HepG2 (cell line): ENCODE data around the gene C2orf15. TPM values are rescaled to one million over a fixed set of nuclear protein-coding genes. Genes with fewer than 3 reads are reported as not detected.
A peak's percentile ranks its signal among the peaks of the same experiment; 100 is the strongest.

Experiments
- AKAP8 ChIP-seq: sonication (generic); formaldehyde crosslinking; IDR thresholded peaks from 2 replicates; pipeline ENCODE4 v1.5.1; 2020; ENCODE audit warnings: mild to moderate bottlenecking, missing genetic modification reagents
- ARID2 ChIP-seq: sonication (generic); formaldehyde crosslinking; IDR thresholded peaks from 2 replicates; pipeline ENCODE4 v1.8.1; 2022; ENCODE audit warnings: mild to moderate bottlenecking, missing genetic modification reagents, borderline replicate concordance
- ARNT2 ChIP-seq: sonication (generic); formaldehyde crosslinking; IDR thresholded peaks from 2 replicates; pipeline ENCODE4 v1.8.0; 2022; ENCODE audit warnings: mild to moderate bottlenecking, low read depth, missing genetic modification reagents, moderate library complexity
- CBX1 ChIP-seq: IDR thresholded peaks from one replicate; pipeline ENCODE4 v1.6.1; 2016; ENCODE audit warnings: antibody characterized with exemption, low read depth
- FOXA3 ChIP-seq: IDR thresholded peaks from 2 replicates; pipeline ENCODE4 v1.6.1; 2016; ENCODE audit warnings: missing genetic modification reagents, missing compliant biosample characterization
- HOXA5 ChIP-seq: sonication (generic); formaldehyde crosslinking; IDR thresholded peaks from 2 replicates; pipeline ENCODE4 v1.4.0; 2020; ENCODE audit warnings: missing genetic modification reagents
- JUNB ChIP-seq: sonication (generic); formaldehyde crosslinking; IDR thresholded peaks from 2 replicates; pipeline ENCODE4 v1.8.0; 2022; ENCODE audit warnings: missing genetic modification reagents, mild to moderate bottlenecking, borderline replicate concordance
- MATR3 ChIP-seq: sonication (generic); formaldehyde crosslinking; IDR thresholded peaks from 2 replicates; pipeline ENCODE4 v1.4.0; 2020; ENCODE audit warnings: missing genetic modification reagents
- MBD4 ChIP-seq: IDR thresholded peaks from 2 replicates; pipeline ENCODE4 v1.6.1; 2012; ENCODE audit warnings: low read length, inconsistent platforms, borderline replicate concordance
- MZF1 ChIP-seq: sonication (generic); formaldehyde crosslinking; IDR thresholded peaks from 2 replicates; pipeline ENCODE4 v1.8.1; 2023; ENCODE audit warnings: mild to moderate bottlenecking, missing genetic modification reagents, borderline replicate concordance
- NAIF1 ChIP-seq: sonication (generic); formaldehyde crosslinking; IDR thresholded peaks from 2 replicates; pipeline ENCODE4 v1.5.0; 2020; ENCODE audit warnings: mild to moderate bottlenecking, missing genetic modification reagents, borderline replicate concordance
- ONECUT2 ChIP-seq: sonication (generic); formaldehyde crosslinking; IDR thresholded peaks from 2 replicates; pipeline ENCODE4 v1.4.0; 2020; ENCODE audit warnings: missing genetic modification reagents
- PITX1 ChIP-seq: sonication (generic); formaldehyde crosslinking; IDR thresholded peaks from 2 replicates; pipeline ENCODE4 v1.5.1; 2020; ENCODE audit warnings: mild to moderate bottlenecking, missing genetic modification reagents
- RCOR2 ChIP-seq: IDR thresholded peaks from 2 replicates; pipeline ENCODE4 v1.6.1; 2016; ENCODE audit warnings: missing biosample characterization, missing genetic modification reagents
- RFX5 ChIP-seq: IDR thresholded peaks from 2 replicates; pipeline ENCODE4 v1.6.1; 2011; ENCODE audit warnings: low read depth, low read length, improper control_type of control experiment
- SRSF1 ChIP-seq: fragments of 200-400 bp; formaldehyde crosslinking; optimal IDR thresholded peaks from 2 replicates; pipeline ENCODE3; 2017; ENCODE audit warnings: mild to moderate bottlenecking, low read depth, low read length, moderate library complexity
- U2AF2 ChIP-seq: fragments of 200-400 bp; formaldehyde crosslinking; IDR thresholded peaks from 2 replicates; pipeline ENCODE4 v1.6.1; 2017; ENCODE audit warnings: low read depth, mild to moderate bottlenecking, low read length
- ZBTB20 ChIP-seq: sonication (generic); formaldehyde crosslinking; IDR thresholded peaks from 2 replicates; pipeline ENCODE4 v1.8.1; 2023; ENCODE audit warnings: missing genetic modification reagents, low read depth, mild to moderate bottlenecking, borderline replicate concordance
- ZFP62 ChIP-seq: sonication (generic); formaldehyde crosslinking; IDR thresholded peaks from 2 replicates; pipeline ENCODE4 v1.4.0; 2020; ENCODE audit warnings: missing genetic modification reagents
- ZFP82 ChIP-seq: sonication (generic); formaldehyde crosslinking; IDR thresholded peaks from 2 replicates; pipeline ENCODE4 v1.5.1; 2020; ENCODE audit warnings: mild to moderate bottlenecking, missing genetic modification reagents, borderline replicate concordance
- ZKSCAN1 ChIP-seq: fragments of 150-350 bp; IDR thresholded peaks from 2 replicates; pipeline ENCODE4 v1.6.1; 2014; ENCODE audit warnings: low read length
- ZNF335 ChIP-seq: sonication (generic); formaldehyde crosslinking; IDR thresholded peaks from 2 replicates; pipeline ENCODE4 v1.4.0; 2020; ENCODE audit warnings: missing genetic modification reagents
- ZNF441 ChIP-seq: sonication (generic); formaldehyde crosslinking; IDR thresholded peaks from 2 replicates; pipeline ENCODE4 v1.7.0; 2021; ENCODE audit warnings: missing genetic modification reagents, borderline replicate concordance
- ZNF546 ChIP-seq: sonication (generic); formaldehyde crosslinking; conservative IDR thresholded peaks from 2 replicates; pipeline ENCODE4 v1.8.1; 2023; ENCODE audit warnings: mild to moderate bottlenecking, missing genetic modification reagents
- ZNF776 ChIP-seq: sonication (generic); formaldehyde crosslinking; IDR thresholded peaks from 2 replicates; pipeline ENCODE4 v1.4.0; 2020; ENCODE audit warnings: mild to moderate bottlenecking, missing genetic modification reagents
- ZSCAN21 ChIP-seq: sonication (generic); formaldehyde crosslinking; IDR thresholded peaks from 2 replicates; pipeline ENCODE4 v1.8.0; 2022; ENCODE audit warnings: mild to moderate bottlenecking, missing genetic modification reagents, moderate library complexity, borderline replicate concordance
- polyA plus RNA-seq, 8 experiments: library from polyadenylated mRNA; depleted of rRNA in 3 of 8; stranded (reverse) in 7 of 8; unstranded in 1 of 8; fragments of >200 nt; fragmentation: Illumina TruSeq in 4 of 8; extraction: Trizol in 4 of 8; gene quantifications; 2 replicates each; pipeline versions ENCODE4 v1.2.1 to v1.2.3, GENCODE V29; 2011 to 2016; ENCODE audit warnings: low read depth in 4 of 8, missing spikeins in 1 of 8, mixed read lengths in 1 of 8; ENCODE audit not compliant: insufficient read depth in 1 of 8
- total RNA-seq, 5 experiments: library from RNA; depleted of rRNA; stranded (reverse); fragments of >200 nt; fragmentation: Illumina TruSeq; extraction: Trizol; gene quantifications; 2 replicates each; pipeline ENCODE4 v1.2.3, GENCODE V29; 2016; ENCODE audit warnings: low read depth in 1 of 5
- TF ChIP-seq, protein P1 (sequence below): sonication (generic); formaldehyde crosslinking; IDR thresholded peaks from 2 replicates; pipeline ENCODE4 v1.5.1; 2020; ENCODE audit warnings: mild to moderate bottlenecking, moderate library complexity, missing genetic modification reagents
- TF ChIP-seq, protein P2 (sequence below): IDR thresholded peaks from 2 replicates; pipeline ENCODE4 v1.6.1; 2016; ENCODE audit warnings: missing genetic modification reagents, missing compliant biosample characterization
- TF ChIP-seq, protein P3 (sequence below): sonication (generic); formaldehyde crosslinking; IDR thresholded peaks from 2 replicates; pipeline ENCODE4 v1.8.1; 2023; ENCODE audit warnings: missing genetic modification reagents, mild to moderate bottlenecking, borderline replicate concordance
- TF ChIP-seq, protein P4 (sequence below): sonication (generic); formaldehyde crosslinking; IDR thresholded peaks from 2 replicates; pipeline ENCODE4 v1.4.0; 2020; ENCODE audit warnings: mild to moderate bottlenecking, missing genetic modification reagents

Gene C2orf15
- total and polyA plus RNA-seq, 2 of the 13 experiments (the other 11 are each of a cell fraction or from before 2014, with no cell fraction given) = 5.5 to 8.3 TPM

DNA sequence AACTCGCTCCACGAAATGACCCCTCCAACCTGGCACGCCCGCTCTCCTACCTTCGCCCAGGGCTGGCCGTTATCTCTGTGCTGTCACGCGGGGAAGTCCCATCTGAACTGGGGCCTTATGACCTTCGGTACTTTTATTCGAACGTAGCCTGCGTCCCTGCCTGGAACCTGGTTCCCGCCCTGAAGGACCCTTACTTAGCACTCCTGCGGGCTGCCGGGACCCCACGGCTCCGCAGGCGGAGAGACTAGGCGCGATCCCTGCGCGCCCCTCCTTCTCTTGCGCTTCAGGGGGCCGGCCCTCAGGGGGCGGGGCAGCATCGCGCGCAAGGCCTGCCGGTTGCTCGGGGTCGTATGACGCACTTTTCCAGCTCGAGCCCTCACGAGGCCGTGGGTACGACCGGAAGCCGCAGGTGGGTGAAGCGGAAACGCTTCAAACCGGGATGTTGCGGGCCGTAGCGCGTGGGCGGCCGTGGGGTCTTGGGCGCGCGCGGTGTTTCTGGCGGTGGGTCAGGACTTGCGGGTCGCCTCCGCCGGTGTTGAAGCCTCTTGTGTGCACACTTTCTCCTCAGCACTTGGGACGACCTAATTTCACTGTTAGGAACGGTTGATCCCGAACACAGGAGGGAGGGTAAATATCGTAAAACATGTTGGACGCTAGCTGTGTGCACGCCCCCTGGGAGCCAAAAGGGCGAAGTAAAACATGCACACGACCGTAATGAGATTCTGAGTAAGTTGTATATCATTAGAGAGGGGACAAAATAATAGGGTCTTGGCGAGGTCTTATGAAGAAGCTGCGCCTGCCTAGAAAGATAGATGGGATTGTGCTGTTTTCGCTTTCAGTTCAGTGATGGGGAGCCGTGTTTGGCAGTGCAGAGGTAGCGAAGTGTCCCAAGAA is 13.4 kb downstream of the C2orf15 start, which contains the start of the genes LIPT1 and TSGA10 (continued):
- TF ChIP-seq, protein P1, sequence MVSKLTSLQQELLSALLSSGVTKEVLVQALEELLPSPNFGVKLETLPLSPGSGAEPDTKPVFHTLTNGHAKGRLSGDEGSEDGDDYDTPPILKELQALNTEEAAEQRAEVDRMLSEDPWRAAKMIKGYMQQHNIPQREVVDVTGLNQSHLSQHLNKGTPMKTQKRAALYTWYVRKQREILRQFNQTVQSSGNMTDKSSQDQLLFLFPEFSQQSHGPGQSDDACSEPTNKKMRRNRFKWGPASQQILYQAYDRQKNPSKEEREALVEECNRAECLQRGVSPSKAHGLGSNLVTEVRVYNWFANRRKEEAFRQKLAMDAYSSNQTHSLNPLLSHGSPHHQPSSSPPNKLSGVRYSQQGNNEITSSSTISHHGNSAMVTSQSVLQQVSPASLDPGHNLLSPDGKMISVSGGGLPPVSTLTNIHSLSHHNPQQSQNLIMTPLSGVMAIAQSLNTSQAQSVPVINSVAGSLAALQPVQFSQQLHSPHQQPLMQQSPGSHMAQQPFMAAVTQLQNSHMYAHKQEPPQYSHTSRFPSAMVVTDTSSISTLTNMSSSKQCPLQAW (CRISPR knock-in tag) = peak; percentile 98
- TF ChIP-seq HOXA5 (peak; percentile 95), ZNF546 (CRISPR knock-in tag) (peak; percentile 94), CBX1 (peak; percentile 93), JUNB (CRISPR knock-in tag) (no peak), PITX1 (CRISPR knock-in tag) (peak; percentile 90), AKAP8 (CRISPR knock-in tag) (peak; percentile 95; the same call in 1 of the 2 replicates), ZNF776 (no peak; the same call in 1 of the 2 replicates), ZFP82 (peak; percentile 70; the same call in 1 of the 2 replicates), FOXA3 (peak; percentile 73), ZNF441 (peak; percentile 91; the same call in 1 of the 2 replicates), ZKSCAN1 (0 out of 2 replicates have a peak, but pooled peaks have one; percentile 13), ONECUT2 (CRISPR knock-in tag) (no peak), ZSCAN21 (peak; percentile 97), MATR3 (CRISPR knock-in tag) (no peak), MBD4 (no peak), ARID2 (peak; percentile 100), MZF1 (no peak; the same call in 1 of the 2 replicates), NAIF1 (CRISPR knock-in tag) (peak; percentile 93), SRSF1 (peak; percentile 87), RFX5 (peak; percentile 59; the same call in 1 of the 2 replicates), ARNT2 (CRISPR knock-in tag) (peak; percentile 99), ZFP62 (CRISPR knock-in tag) (no peak; the same call in 1 of the 2 replicates), ZNF335 (CRISPR knock-in tag) (peak; percentile 93), U2AF2 (no peak), ZBTB20 (peak; percentile 35; the same call in 1 of the 2 replicates), RCOR2 (no peak)
- TF ChIP-seq, protein P2, sequence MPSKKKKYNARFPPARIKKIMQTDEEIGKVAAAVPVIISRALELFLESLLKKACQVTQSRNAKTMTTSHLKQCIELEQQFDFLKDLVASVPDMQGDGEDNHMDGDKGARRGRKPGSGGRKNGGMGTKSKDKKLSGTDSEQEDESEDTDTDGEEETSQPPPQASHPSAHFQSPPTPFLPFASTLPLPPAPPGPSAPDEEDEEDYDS = peak; percentile 96
- TF ChIP-seq, protein P3, sequence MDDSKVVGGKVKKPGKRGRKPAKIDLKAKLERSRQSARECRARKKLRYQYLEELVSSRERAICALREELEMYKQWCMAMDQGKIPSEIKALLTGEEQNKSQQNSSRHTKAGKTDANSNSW (CRISPR knock-in tag) = peak; percentile 99; the same call in 1 of the 2 replicates
- TF ChIP-seq, protein P4, sequence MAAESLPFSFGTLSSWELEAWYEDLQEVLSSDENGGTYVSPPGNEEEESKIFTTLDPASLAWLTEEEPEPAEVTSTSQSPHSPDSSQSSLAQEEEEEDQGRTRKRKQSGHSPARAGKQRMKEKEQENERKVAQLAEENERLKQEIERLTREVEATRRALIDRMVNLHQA = no peak
